Vagina (tissue), 2 donors: ENCODE measurements around the gene GATA6. TPM values are rescaled to one million over a fixed set of nuclear protein-coding genes. Genes with fewer than 3 reads are reported as not detected.

ENCODE experiments used
- DNase-seq, 2 donors: peaks; one replicate each; pipeline ENCODE4 v3.0.0-alpha.2; 2017; ENCODE audit errors: extremely low spot score in 2 of 2
- H3K27ac ChIP-seq: fragments of 200-600 bp; sonication (generic); one replicate; pipeline ENCODE4 v1.5.1; 2019
- H3K27me3 ChIP-seq: fragments of 200-600 bp; sonication (generic); one replicate; pipeline ENCODE4 v1.5.1; 2019
- H3K36me3 ChIP-seq, 2 donors: fragments of 200-600 bp; sonication (generic); one replicate each; pipeline ENCODE4 v1.5.1; 2017 to 2019
- H3K4me1 ChIP-seq: fragments of 200-600 bp; sonication (generic); one replicate; pipeline ENCODE4 v1.5.1; 2019
- H3K4me3 ChIP-seq, 2 donors: fragments of 200-600 bp; sonication (generic); 1 replicate in 1 of 2; 2 replicates in 1 of 2; pipeline ENCODE4 v1.5.1; 2016 to 2019
- H3K9me3 ChIP-seq: fragments of 200-600 bp; sonication (generic); one replicate; pipeline ENCODE4 v1.5.1; 2019
- CTCF ChIP-seq, 3 experiments: fragments of 450-650 bp in 2 of 3; fragments of 200-600 bp in 1 of 3; sonication (generic) in 1 of 3; IDR thresholded peaks; one replicate each; pipeline ENCODE4 v1.5.1; 2017 to 2019; ENCODE audit warnings: antibody characterized with exemption in 3 of 3, mild to moderate bottlenecking in 2 of 3, moderate library complexity in 2 of 3
- POLR2A ChIP-seq, 2 donors: fragments of 450-650 bp; IDR thresholded peaks; one replicate each; pipeline ENCODE4 v1.6.1; 2017; ENCODE audit warnings: antibody characterized with exemption in 2 of 2, mild to moderate bottlenecking in 2 of 2, moderate library complexity in 2 of 2
- POLR2AphosphoS5 ChIP-seq, 2 donors: sonication (generic); formaldehyde crosslinking; IDR thresholded peaks; one replicate each; pipeline ENCODE4 v1.9.0; 2017; ENCODE audit warnings: antibody characterized with exemption in 2 of 2, mild to moderate bottlenecking in 2 of 2, low read depth in 1 of 2; ENCODE audit not compliant: insufficient read depth in 1 of 2
- intact Hi-C: fragments of 100-400 bp; cut with DNase I; formaldehyde crosslinking; loops from one replicate; pipeline ENCODE4 v1.15.1; 2023
- total RNA-seq: library from RNA; depleted of rRNA; stranded (reverse); fragments of >200 nt; gene quantifications from one replicate; pipeline ENCODE4 v1.2.3, GENCODE V29; 2016

The GATA6 gene
- total RNA-seq, 1 donor from 2014 or later, result 9.8 TPM

DNA sequence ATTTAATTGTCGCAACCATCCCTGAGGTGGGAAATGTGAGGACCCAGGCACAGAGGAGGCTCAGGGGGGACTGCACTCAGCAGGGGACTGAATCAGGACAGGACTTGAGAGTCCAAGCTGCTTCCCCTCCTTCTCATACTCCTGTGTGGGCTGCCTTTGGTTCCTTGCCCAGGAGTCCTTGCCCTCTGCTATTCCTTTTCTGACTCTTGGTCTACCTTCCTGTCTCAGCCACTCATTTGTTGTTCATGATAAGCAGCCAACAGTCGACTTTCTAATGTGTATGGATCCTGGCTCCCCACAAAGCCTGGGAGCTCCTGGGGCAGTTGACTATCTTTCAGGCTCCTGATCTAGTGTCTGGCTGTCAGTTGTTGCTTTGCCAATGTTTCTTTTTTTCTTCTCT is 28.3 kb downstream of the GATA6 start:
- no peak for DNase-seq
- intact Hi-C loops, result loop anchor here (10.0 kb wide), 1 partner anchor 127 kb away; no protein-coding TSS in a partner anchor
- no peaks in the 10 kb centered on the region for H3K27me3 ChIP-seq
- H3K36me3 ChIP-seq, result no peaks in the 10 kb centered on the region
- no peaks in the 10 kb centered on the region for H3K4me1 ChIP-seq
- H3K27ac ChIP-seq, result no peak overlapping the region
- TF ChIP-seq POLR2AphosphoS5 (IDR thresholded peaks at IDR 0.05; ENCODE audit: insufficient read depth in 1 of 2, low read depth in 1 of 2) (no peak), POLR2A (IDR thresholded peaks at IDR 0.05) (no peak), CTCF (IDR thresholded peaks at IDR 0.05) (no peak)
- no peaks in the 10 kb centered on the region for H3K9me3 ChIP-seq
- no peak overlapping the region for H3K4me3 ChIP-seq

GRCh38 chr18:22198163-22198562 is 28.8 kb downstream of the GATA6 start:
- DNase-seq, result no peak
- Histone ChIP-seq H3K4me1 (no peaks in the 10 kb centered on the region), H3K9me3 (no peaks in the 10 kb centered on the region), H3K27me3 (no peaks in the 10 kb centered on the region), H3K27ac (no peak overlapping the region), H3K36me3 (no peaks in the 10 kb centered on the region), H3K4me3 (no peak overlapping the region)
- TF ChIP-seq POLR2AphosphoS5 (IDR thresholded peaks at IDR 0.05; ENCODE audit: insufficient read depth in 1 of 2, low read depth in 1 of 2) (no peak), POLR2A (IDR thresholded peaks at IDR 0.05) (no peak), CTCF (IDR thresholded peaks at IDR 0.05) (no peak)
- intact Hi-C loops, result loop anchor here (10.0 kb wide), 1 partner anchor 127 kb away; no protein-coding TSS in a partner anchor

DNA sequence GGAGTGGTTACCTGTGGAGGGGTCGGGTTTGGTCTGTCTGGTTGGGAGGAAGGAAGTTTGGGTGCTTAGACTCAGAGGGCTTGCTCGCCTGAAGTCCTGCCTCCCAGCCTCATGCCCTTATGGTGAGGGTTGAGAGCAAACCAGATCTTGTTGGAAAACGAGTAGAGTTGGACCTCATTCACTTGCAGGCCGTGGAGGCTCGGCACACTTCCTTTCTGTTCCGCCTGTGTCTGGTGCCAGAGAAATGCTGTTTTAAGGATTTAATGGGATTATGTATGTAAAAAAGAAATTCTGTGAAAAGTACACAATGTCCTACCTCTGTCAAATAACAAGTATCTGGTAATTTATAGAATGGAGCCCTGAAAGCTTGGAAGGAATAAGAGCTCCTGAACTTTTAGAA is 29.6 kb downstream of the GATA6 start:
- H3K9me3 ChIP-seq, result no peaks in the 10 kb centered on the region
- H3K27ac ChIP-seq, result no peak overlapping the region
- no peak for DNase-seq
- intact Hi-C loops, result loop anchor here (10.0 kb wide), 1 partner anchor 126 kb away; no protein-coding TSS in a partner anchor
- no peaks in the 10 kb centered on the region for H3K27me3 ChIP-seq
- H3K4me3 ChIP-seq, result no peak overlapping the region
- no peak for TF ChIP-seq POLR2AphosphoS5 (IDR thresholded peaks at IDR 0.05; ENCODE audit: insufficient read depth in 1 of 2, low read depth in 1 of 2)
- no peak for TF ChIP-seq POLR2A (IDR thresholded peaks at IDR 0.05)
- no peak for TF ChIP-seq CTCF (IDR thresholded peaks at IDR 0.05)
- H3K4me1 ChIP-seq, result no peaks in the 10 kb centered on the region
- H3K36me3 ChIP-seq, result no peaks in the 10 kb centered on the region

DNA sequence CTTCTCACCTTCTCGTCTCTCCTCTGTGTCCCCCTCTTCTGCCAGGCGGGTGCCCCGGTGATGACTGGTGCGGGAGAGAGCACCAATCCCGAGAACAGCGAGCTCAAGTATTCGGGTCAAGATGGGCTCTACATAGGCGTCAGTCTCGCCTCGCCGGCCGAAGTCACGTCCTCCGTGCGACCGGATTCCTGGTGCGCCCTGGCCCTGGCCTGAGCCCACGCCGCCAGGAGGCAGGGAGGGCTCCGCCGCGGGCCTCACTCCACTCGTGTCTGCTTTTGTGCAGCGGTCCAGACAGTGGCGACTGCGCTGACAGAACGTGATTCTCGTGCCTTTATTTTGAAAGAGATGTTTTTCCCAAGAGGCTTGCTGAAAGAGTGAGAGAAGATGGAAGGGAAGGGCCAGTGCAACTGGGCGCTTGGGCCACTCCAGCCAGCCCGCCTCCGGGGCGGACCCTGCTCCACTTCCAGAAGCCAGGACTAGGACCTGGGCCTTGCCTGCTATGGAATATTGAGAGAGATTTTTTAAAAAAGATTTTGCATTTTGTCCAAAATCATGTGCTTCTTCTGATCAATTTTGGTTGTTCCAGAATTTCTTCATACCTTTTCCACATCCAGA is 31.3 kb downstream of the GATA6 start:
- DNase-seq, result no peak
- no peak for TF ChIP-seq POLR2AphosphoS5 (IDR thresholded peaks at IDR 0.05; ENCODE audit: insufficient read depth in 1 of 2, low read depth in 1 of 2)
- TF ChIP-seq POLR2A (IDR thresholded peaks at IDR 0.05), result no peak
- no peak for TF ChIP-seq CTCF (IDR thresholded peaks at IDR 0.05)
- Histone ChIP-seq H3K27ac (no peak overlapping the region), H3K4me1 (no peaks in the 10 kb centered on the region), H3K9me3 (no peaks in the 10 kb centered on the region), H3K36me3 (no peaks in the 10 kb centered on the region), H3K4me3 (no peak overlapping the region), H3K27me3 (no peaks in the 10 kb centered on the region)
- intact Hi-C loops, result no loop called here

- TF ChIP-seq POLR2A (IDR thresholded peaks at IDR 0.05) (no peak), POLR2AphosphoS5 (IDR thresholded peaks at IDR 0.05; ENCODE audit: insufficient read depth in 1 of 2, low read depth in 1 of 2) (no peak), CTCF (IDR thresholded peaks at IDR 0.05) (no peak)
- no peak overlapping the region for H3K4me3 ChIP-seq
- intact Hi-C loops, result no loop called here
- no peak overlapping the region for H3K27ac ChIP-seq
- H3K9me3 ChIP-seq, result no peaks in the 10 kb centered on the region
- no peak for DNase-seq
- no peaks in the 10 kb centered on the region for H3K4me1 ChIP-seq
- H3K27me3 ChIP-seq, result no peaks in the 10 kb centered on the region
- H3K36me3 ChIP-seq, result no peaks in the 10 kb centered on the region
These were observed 33.6 kb downstream of the GATA6 start for GRCh38 chr18:22203035-22203434.
